ENCODE measurements around the gene TMEM79.

TMEM79 gene, protein sequence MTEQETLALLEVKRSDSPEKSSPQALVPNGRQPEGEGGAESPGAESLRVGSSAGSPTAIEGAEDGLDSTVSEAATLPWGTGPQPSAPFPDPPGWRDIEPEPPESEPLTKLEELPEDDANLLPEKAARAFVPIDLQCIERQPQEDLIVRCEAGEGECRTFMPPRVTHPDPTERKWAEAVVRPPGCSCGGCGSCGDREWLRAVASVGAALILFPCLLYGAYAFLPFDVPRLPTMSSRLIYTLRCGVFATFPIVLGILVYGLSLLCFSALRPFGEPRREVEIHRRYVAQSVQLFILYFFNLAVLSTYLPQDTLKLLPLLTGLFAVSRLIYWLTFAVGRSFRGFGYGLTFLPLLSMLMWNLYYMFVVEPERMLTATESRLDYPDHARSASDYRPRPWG

DNA sequence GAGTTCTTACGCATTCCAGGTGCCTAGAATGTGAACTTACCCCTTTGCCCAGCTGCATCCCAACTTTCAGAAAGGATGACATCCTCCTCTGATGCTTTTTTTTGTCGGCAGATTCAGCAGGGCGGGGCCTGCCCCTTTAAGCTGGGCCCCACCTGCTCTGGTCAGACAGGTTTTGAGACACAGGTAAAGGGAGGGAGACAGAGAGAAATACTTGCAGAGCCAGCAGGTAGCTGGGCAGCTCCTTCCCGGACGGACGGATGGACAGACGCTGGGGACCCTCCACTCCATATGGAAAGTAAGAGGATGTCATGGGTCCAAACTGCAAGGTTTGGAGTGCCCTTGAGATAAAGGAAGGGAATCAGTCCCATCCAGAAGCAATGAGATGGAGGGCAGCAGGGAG lies at the start of gene TMEM79:
TMEM79 (plus strand) TSS at position 214 of the 400 bp plus-strand sequence. CDS start 902 bp downstream, outside the sequence.
- no peak for DNase-seq

DNA sequence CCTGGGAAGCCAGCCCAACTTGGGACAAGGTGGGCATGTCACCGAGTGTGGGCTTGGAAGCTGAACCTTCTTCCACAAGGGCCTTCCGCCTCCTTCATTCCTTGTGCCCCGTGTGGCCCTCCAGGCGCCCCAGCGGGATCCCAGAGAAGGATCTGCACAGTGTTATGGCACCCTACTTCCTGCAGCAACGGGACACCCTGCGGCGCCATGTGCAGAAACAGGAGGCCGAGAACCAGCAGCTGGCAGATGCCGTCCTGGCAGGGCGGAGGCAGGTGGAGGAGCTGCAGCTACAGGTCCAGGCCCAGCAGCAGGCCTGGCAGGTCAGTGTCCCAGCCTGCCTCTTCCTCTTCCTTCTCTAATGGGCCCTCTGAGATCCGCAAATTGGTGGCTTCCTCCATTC lies 48.0 kb upstream of the TMEM79 start:
- no peak for DNase-seq

DNA sequence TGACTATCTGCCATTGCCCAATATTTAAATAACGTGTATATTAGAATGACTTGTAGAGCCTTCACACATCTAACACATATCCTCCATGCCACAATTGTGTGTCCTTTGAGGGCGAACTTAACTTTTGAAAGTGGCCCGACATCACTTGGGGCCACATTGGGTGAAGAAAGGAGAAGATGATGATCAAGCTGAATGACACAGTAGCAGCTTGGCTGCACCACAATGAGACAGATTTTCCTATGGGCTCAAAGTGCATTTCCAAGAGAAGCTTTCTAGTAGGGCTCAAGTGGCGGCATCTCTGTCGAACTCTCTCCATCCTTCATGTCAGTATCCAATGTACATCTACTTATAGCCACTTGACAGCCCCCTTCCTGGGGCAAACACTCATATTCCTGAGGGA lies 45.9 kb upstream of the TMEM79 start:
- no peak for DNase-seq

DNA sequence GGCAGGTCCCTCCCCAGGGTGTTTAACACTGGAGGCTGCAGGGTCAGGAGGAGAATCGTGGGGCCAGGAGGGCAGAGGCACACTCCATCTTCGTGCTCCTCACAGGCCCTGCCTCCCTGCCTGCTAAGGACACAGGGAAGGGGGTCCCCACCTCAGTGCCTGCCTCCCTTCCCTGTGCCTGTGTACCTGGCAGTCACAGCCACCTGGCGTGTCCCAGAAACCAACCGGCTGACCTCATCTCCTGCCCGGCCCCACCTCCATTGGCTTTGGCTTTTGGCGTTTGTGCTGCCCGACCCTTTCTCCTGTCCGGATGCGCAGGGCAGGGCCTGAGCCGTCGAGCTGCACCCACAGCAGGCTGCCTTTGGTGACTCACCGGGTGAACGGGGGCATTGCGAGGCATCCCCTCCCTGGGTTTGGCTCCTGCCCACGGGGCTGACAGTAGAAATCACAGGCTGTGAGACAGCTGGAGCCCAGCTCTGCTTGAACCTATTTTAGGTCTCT lies 42.8 kb upstream of the TMEM79 start:
- DNase-seq, result no peak

DNA sequence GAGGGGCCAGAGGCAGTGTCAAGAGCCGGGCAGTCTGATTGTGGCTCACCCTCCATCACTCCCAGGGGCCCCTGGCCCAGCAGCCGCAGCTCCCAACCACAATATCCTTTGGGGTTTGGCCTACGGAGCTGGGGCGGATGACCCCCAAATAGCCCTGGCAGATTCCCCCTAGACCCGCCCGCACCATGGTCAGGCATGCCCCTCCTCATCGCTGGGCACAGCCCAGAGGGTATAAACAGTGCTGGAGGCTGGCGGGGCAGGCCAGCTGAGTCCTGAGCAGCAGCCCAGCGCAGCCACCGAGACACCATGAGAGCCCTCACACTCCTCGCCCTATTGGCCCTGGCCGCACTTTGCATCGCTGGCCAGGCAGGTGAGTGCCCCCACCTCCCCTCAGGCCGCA lies 42.2 kb upstream of the TMEM79 start, which contains the start of gene BGLAP:
BGLAP (plus strand) TSS at position 259 of the 400 bp plus-strand sequence; CDS start at position 307, 48 bp downstream.
- no peak for DNase-seq

DNA sequence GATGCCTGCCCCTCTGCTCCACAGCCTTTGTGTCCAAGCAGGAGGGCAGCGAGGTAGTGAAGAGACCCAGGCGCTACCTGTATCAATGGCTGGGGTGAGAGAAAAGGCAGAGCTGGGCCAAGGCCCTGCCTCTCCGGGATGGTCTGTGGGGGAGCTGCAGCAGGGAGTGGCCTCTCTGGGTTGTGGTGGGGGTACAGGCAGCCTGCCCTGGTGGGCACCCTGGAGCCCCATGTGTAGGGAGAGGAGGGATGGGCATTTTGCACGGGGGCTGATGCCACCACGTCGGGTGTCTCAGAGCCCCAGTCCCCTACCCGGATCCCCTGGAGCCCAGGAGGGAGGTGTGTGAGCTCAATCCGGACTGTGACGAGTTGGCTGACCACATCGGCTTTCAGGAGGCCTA lies 41.4 kb upstream of the TMEM79 start:
- DNase-seq, result no peak

DNA sequence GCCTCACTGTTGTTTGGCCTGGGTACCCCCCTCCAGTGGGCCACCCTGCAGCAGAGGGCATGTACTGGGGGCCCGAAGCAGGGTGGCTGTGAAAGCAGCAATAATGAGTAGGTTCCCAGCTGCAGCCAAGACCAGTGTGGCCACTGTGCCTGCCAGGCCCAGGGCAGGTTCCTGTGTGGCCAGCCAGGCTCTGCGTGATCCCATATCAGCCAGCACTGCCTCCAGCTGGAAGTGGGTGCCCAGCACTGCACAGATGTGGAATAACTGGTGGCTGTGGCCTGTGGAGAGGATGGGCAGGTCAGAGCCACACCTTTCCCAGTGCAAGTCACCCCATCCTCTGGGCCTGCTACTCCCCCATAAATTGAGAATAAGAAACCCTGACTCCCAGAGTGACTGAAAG lies 40.0 kb upstream of the TMEM79 start:
- DNase-seq, result no peak

DNA sequence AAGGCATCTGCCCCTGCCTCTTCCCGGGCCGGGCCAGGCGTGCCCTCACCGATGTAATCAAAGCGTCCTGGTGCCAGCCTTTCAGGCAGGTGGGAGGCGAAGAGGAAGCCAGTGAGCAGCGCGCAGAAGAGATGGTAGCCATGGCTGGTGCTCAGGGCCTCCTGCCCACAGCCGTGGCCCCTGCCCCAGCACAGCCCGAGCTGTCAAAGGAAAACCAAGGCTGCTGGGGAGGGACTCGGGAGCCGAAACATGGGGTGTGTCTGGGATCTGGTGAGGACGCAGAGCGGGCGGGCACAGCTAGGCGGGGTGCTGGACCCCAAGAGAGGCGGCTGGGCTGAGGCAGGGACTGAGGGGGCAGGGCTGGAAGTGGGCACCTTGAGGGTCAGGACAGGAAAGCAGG lies 39.4 kb upstream of the TMEM79 start:
- DNase-seq, result no peak

DNA sequence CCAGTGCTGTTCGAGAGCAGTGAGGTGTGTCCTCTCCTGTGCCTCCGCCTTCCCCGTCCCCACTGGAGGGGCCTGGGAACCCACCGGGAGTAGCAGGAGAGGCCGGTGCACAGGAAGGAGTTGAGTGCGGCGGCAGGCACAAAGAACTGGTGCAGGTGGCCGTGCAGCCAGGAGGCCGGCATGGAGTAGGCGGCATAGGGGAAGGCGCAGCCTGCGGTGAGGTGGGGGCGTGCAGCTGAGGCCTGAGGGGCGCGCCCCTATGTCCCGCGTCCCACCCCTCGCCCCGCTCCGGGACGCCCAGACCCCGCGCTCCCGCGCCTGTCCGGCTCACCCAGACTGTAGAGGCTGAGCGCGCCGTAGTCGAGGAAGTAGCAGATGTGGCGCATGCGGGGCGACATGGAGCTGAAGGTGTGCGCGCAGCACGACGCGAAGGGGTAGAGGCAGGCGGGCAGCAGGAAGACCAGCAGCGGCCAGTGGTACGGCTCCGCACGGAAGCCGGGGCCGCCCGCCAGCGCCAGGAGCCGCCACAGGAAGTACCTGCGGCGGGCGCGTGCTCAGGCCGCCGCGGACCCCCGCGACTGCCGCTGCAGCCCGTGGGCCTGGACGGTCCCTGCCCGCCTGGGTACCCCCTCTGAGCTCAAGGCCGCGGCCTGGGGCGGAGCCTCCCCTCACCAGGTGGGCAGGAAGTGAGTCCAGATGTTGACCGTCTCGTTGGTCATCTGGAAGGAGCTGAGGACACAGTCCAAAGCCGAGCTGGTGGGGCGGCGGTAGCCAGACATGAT lies 38.5 kb upstream of the TMEM79 start:
- no peak for DNase-seq

DNA sequence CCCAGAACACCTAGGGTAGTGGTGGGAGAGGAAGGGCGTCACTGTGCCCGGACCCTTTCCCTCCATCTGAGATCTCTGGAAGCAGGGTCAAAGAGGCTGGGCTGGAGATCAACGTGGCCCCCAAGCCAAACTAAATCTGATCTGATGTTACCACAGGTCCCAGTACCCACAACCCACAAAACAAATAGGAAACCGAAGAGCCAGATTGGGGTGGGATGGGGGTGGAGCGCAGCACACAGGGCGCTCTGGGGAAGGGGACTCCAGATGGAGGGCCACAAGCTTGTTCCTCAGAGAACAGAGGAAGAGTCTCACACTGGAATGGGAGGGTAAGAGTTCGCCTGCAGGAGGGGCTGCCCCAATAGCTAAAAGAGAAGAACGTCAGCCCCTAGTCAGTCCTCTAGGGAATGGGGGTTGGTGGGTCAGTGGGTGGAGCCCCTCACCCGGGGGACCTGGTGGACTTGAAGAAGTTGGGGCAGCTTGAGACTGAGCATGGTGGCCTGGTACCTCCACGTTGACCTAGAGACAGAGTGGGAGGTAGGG lies 37.8 kb upstream of the TMEM79 start:
- DNase-seq, result no peak

DNA sequence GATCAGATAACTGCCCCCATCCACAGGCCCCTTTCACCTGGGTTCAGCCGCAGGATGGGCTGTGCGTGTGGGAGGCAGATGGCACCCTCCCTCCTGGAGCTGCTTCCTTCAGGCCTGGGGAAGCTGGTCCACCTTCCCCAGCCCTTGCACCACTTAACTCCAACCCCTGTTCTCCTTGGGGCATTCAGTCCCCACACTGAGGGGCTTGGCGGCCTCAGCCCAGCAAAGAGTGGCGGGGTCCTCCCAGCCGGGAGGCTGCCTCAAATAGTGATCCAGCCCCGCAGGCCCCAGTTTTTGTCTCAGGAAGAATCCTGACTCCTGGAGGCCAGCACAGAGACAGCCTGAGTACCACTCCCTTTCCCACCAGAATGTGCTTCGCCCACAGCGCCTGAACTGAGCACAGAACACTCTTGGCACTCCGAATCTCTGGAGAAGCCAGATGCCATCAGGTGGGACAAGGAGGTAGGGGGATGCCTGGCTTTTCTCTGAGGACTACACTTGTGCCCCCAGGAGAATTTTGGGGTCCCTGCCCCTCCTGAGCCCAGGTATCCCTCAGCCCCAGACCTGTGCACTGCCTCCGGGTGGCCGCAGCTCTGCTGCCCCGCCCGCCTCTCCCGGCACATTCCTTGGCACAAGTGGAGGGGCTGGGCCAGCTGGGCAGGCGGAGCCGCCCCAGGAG lies 37.2 kb upstream of the TMEM79 start:
- no peak for DNase-seq

DNA sequence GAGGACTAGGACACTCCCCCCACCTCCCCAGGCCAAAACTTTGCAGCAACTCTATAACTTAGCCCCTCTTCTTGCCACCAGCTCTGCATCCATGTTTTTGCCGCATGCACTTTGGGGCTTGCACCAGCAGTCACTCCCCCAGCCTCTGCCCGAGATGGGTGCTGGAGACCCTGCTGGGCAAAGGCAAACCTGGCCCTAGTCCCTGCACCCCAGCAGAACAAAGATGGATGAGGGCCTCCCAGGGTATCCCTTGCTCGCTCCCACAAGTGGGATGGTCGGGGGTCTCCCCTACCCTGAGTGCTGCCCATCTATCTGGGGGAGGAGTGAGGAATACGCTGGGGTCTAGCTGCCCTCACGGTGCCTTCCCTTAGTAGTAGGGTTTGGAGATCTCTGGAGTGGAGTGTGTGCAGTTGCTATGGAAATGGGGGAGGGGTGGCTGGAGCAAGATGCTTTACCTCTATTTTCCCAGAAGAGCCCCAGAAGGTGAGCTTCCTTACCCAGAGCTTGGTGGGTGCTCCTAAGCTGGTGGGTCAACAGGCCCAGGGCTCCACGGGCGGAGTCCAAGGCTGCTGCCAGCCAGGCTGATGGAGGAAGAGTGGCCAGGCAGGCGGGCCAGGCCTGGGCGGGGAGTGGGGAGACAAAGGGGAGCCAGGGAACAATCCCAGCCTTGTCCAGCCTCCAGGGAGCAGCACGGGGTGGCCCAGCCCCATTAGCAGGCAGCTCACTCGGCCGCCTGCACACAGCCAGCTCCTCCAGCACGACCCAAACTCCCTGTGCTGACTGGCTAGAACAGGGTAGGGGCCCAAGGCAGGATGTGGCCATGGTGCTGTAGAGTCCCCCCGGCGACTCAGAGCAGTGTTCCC lies 36.4 kb upstream of the TMEM79 start, which contains the start of gene PAQR6:
PAQR6 (minus strand) TSS at position 597 of the 863 bp plus-strand sequence. CDS start 1,325 bp downstream, outside the sequence.
- no peak for DNase-seq

DNA sequence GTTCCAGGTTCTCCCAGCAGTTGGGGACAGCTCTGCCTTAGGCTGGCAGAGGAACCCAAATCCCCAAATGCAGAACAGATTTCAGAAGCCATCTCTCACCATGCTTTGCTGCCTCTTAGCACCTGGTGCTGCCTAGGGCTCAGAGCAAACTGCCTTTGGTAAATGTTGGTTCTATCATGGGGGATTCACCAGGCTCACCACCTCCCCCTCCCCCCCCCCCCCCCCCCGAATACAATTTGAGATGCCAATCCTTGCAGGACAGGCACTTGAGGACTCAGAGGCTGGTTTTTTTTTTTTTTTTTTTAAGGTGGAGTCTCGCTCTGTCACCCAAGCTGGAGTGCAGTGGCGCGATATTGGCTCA lies 35.8 kb upstream of the TMEM79 start:
- no peak for DNase-seq

DNA sequence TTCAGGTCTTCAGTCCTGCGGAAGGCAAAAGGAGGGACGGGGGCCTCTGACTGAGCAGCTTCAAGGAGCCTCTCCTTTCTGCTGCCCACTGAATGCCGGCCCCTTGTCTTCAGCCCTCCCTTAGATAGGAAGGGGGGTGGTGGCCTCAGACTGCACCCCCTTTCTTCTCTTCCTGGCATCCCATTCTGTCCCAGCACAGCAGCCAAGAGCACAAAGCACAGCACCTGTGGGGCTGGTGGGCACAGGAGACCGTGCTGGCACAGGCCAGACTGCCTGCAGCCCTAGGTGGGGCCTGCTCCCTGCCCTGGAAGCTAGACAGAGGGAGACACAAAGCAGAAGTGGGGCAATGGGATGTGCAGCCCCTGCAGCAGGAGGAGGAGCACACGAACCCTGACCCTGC lies 34.5 kb upstream of the TMEM79 start:
- no peak for DNase-seq

DNA sequence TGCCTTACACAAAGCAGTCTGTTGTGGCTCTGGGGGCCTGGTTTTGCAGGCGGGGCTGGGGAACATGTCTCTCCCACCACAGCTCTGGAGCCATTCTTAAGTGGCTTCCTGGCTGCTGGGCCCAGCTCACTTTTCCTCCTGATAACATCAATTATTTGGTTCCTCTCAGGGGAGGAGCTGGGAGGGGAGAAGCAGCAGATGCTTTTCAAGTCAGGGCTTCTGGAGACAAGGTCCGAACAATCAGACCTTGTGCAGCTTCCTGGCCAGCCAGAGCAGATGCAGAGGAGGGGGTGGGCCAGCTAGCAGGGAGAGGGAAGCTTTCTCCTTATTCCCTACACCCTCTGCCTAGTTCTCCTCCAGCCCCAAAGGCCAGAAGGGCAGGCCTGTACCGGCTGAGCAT lies 32.6 kb upstream of the TMEM79 start:
- DNase-seq, result no peak

DNA sequence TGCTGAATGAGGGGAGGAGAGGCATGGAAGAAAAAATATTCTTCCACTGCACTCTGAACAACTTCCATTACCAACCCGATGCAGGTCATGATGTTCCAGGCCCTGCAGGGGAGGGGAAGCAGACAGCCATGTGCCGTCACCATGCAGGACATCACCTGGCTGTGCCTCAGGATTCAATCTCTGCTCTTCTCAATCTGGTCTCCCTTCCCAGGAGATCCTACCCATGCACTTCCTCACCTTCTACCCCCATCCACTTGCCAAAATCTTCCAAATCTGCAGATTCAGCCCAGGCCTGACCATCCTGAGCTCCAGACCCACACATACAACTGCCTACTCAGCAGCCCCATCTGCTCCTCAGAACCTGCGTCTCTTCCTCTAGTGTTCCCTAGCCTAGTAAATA lies 30.5 kb upstream of the TMEM79 start:
- DNase-seq, result no peak

DNA sequence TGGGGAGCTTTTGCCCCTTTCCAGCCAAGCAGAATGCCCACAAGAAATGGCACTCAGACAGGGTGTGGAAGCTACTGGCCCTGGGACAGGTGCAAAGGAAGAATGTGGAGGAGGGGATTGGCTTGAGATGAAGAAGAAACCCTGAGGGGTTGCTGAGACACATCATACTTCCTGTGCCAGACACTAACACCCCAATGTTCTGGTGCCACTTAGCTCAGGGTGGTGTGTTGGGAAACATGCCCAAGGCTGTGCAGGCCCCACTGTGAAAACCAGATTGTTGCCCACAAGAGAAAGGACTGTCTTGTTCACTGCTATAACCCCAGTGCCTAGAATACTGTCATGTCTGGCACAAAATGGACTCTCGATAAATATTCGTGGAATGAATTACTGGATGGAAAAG lies 26.4 kb upstream of the TMEM79 start:
- peak; percentile 61 to 62 for DNase-seq

DNA sequence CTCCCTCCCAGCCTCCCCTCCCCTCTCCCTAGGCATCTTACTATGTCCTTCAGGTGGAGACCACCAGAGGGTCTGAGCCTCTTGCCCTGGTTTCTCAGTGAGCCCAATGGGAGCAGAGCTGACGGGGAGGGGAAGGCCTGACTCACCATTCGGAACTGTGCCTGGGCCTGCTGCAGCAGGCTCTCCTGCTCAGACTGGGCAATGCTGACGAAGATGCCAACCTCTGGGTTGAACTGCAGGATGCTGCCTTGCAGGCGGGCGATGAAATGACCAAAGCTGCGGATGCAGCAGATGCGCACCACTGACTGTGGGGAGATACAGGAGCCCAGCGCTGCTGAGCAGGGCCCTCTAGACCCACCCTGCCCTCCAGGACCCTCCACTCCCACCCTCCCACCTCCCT lies 25.3 kb upstream of the TMEM79 start:
- DNase-seq, result no peak

DNA sequence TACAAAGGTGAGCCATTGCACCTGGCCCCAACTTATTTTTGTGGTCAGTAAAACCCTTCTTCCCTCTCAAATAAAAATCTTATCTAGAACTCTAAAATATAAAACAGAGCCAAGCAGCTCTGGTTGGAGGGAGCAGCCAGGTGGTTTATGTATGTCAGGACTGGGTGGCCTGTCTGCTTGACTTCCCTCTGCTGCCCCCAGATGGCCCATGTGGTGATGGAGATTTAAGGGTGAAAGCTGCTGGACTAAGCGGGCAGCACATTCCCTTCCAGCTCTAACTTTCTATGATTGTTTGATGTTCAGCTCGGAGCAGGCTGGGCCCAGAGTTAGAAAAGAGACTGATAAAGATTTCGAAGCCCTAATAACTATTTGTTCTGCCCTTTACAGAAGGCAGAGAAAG lies 24.3 kb upstream of the TMEM79 start:
- no peak for DNase-seq

DNA sequence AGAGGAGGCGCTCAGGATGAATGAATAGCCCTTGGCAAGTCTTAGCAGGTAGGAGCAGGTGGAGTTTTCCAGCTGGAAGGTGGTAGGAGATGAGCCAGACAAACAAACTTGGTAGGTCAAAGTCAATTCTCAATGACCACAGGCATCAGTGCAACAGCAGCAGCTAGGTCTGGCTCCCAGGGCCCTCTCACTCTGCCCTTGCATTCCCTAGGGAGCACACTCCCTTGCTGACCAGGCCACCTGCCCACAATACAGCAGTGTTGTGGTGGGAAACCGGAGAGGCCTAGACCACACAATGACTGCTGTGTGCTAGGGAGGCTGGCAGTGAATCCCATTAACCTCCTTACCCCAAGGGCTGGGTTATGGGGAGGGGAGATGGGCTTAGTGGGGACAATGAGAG lies 23.2 kb upstream of the TMEM79 start:
- no peak for DNase-seq

DNA sequence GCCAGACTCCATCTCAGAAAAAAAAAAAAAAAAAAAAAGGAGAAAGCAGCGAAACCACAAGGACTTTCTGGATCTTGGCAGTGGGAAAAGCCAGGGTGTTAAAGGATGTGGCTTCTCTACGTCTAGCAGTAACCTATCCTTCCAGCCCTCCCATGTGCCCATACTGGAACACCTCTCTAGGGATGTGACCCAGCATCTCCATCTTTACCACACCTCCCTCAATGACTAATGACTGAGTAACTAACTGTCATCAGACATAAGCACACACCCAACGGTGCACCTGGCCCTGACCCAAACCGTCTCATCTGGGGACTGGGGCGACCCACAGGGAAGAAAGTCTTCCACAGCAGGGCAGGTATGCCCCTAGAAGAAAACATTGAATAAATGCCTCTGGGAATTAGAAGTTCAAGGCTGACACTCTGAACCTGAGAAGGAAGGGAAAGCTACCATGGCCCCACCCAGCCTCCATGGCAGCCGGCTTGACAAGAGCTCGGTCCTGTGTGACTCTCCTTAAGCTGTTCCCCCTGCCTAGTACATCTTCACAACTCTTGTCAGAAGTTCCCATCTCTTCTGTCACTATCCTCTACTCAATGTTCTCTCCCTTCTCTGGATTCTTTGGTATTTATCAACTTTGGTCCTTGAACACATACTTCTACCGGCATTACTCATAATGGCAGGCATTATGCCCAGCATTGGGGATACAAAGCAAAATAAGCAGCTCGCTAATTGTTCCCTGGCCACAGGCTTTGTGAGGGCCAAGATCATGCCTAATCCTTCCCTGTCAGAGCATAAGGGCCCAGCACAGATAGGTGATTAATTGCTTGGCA lies 21.5 kb upstream of the TMEM79 start:
- DNase-seq, result no peak
